Raji (cell line): ENCODE results near the gene SIAH2.

Experiments
- POLR2A ChIP-seq: IDR thresholded peaks from 2 replicates; pipeline ENCODE4 v1.6.1; 2011; ENCODE audit warnings: low read depth, low read length, control low read depth; ENCODE audit not compliant: insufficient read depth

Gene SIAH2

DNA sequence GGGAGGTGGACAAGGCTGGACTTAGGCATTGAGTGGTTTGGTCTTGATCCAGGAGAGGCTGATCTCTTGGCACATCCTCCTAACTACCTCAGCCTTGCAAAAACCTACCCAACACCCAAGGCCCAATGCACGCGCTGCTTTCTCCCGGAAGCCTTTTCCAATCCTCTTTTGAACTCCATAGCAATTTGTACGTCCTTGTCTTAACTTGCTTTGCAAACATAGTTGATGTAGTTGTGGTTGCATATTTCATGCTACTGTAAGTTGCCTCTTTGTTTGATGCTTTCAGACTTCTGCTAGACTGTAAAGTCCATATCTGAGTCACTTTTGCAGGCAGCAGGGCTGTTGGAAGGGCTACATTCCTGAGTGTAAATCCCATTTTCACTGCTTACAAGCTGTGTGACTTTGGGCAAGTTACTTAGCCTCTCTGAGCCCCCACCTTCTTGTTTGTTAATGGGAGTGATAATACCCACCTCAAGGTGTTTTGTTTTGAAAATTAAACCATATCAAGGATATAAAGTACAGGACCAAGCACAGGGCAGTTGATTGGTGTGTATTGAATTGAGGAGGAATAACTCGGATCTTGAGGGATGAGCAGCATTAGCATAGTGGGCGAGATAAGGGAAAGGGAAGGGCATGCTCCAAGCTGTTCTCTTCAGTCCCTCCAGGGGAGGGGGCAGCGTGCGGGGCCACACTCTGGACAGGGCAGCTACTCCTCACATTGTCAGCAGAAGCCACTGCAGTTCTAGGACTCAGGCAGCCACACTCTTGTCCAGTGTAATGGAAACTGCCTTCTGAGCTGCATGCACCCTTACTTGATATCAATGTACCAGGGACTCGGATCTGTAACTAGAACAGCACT, 28.8 kb downstream of the SIAH2 start:
- TF ChIP-seq POLR2A = no peak

DNA sequence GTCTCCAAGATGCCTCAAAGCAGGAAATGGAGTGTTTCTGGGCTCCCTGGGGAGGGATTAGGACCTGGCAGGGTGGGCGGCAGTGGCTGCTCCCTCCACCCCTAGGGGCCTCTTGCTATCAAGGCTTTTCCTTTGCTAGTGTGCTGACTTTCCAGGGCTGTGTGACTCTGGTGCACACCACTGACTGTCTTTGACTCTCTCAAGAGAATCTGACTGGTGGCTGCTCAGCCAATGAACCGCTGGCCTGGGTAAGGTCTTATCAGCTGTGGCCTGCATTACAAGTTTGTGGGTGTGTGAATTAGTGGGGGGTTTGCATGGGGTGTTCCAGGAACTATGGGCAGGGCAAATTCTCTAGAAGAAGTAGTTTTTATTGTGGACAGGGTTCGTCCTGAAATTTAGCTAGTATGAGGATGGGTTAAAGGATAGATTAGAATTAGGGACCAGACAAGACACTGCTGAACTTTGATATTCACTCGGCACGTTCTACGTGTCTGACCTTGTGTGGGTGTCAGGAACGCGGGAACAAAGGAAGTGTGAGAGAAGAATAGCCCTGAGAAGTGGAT, 29.5 kb downstream of the SIAH2 start:
- TF ChIP-seq POLR2A = no peak

GRCh38 chr3:150729682-150730360, 33.1 kb downstream of the SIAH2 start:
- TF ChIP-seq POLR2A = no peak

DNA sequence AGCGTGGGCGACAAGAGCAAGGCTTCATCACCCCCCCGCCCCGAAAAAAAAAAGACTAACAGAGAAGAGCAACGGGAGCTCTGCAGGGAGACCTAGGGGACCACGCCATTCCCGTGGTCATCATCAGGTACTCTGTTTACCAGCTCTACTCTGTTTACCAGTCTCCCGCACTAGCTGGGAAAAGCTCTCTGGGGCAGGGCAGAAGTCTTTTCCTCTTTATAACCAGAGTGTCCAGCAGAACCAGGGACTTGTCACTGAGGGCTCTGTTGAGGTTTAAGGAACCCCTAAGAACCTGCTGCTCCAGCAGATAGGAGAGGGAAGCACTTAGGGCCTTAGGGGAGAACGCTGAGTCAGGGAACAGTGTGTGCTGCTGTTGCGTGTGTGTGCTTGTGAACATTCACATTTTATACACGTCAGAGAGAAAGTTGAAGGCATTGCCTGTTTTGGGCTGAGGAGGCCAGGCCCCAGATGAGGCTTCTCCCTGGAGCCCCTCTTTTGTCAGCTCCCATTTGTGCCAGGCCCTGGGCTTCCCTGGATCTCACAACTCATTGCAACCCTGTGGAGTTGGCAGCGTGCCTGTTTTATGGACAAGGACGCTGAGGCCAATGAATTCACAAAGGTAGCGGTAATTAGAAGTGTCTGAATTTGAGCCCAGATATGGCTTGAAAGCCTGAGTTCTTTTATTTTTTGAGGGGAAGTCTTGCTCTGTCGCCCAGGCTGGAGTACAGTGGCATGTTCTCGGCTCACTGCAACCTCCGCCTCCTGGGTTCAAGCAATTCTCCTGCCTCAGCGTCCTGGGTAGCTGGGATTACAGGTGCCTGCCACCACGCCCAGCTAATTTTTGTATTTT, 35.1 kb downstream of the SIAH2 start:
- no peak for TF ChIP-seq POLR2A

GRCh38 chr3:150725548-150725947, 37.4 kb downstream of the SIAH2 start:
- TF ChIP-seq POLR2A = no peak

DNA sequence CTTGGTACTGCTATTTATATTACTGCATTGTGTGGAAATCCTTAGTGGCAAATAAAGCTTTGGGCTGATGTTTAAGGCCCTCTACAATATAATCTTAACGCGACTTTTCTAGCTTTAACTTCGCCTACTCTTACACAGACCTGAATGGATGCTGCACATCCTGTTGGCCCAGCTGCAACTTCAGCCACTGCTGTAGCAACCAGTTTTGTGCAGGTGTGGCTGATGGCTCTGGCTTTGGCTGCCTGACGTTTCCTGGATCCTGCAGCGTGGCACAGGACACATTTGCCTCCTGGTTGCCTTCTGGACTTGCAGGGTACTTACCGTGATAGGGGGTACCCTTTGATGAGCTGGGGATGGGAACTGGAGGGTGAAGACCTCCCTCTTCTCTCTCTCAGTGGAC, 39.0 kb downstream of the SIAH2 start:
- no peak for TF ChIP-seq POLR2A

GRCh38 chr3:150722267-150722666, 40.7 kb downstream of the SIAH2 start:
- no peak for TF ChIP-seq POLR2A

GRCh38 chr3:150721285-150722130, 41.5 kb downstream of the SIAH2 start:
- TF ChIP-seq POLR2A = no peak

- TF ChIP-seq POLR2A = no peak
Measured at GRCh38 chr3:150720444-150720843, 42.5 kb downstream of the SIAH2 start.

- no peak for TF ChIP-seq POLR2A
Measured at GRCh38 chr3:150710097-150710496, 52.9 kb downstream of the SIAH2 start.

GRCh38 chr3:150703756-150704344, 59.1 kb downstream of the SIAH2 start, which contains the start of gene ERICH6:
Gene ERICH6 (minus strand): TSS chr3:150703920. CDS start chr3:150703898, 22 bp downstream.
- TF ChIP-seq POLR2A = peak; percentile 54; the same call in 1 of the 2 replicates

- no peak for TF ChIP-seq POLR2A
Measured at GRCh38 chr3:150703299-150703755, 59.6 kb downstream of the SIAH2 start.

DNA sequence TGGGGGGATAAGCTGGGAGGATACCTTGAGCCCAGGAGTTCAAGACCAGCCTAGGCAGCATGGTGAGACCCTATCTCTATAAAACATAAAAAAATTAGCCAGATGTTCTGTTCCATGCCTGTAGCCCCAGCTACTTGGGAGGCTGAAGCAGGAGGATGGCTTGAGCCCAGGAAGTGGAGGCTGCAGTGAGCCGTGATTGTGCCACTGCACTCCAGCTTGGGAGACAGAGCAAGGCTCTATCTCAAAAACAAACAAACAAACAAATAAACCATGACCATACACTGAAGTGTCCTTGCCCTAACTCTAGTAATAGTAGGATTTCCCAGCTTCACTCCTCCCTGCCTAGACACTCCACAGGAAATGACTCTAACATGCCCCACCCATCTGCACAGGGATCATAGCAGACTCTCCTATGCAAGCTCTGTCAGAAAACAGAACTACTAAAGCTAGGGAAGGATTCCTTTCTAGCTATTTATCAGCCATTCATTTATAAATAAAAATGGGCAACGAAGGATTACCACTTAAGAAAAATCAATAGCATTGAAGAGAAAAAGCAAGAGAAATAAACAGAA, 63.8 kb downstream of the SIAH2 start:
- no peak for TF ChIP-seq POLR2A
